Trophoblast cell (in vitro differentiated cells and primary cell): ENCODE data around the gene ZNF407.

Experiments used
- DNase-seq, 2 donors: peaks; one replicate each; pipeline ENCODE4 v3.0.0-alpha.2; 2016
- H2AFZ ChIP-seq: 2 replicates; pipeline ENCODE4 v1.6.1; 2013; ENCODE audit warnings: low read length, moderate library complexity, mild to moderate bottlenecking; ENCODE audit not compliant: insufficient read depth, poor library complexity
- H2AK5ac ChIP-seq: 2 replicates; pipeline ENCODE4 v1.6.1; 2013; ENCODE audit warnings: mild to moderate bottlenecking, low read length
- H2BK120ac ChIP-seq: 2 replicates; pipeline ENCODE4 v1.6.1; 2013; ENCODE audit warnings: low read length, mild to moderate bottlenecking, moderate library complexity; ENCODE audit not compliant: insufficient read depth, poor library complexity
- H2BK12ac ChIP-seq: 2 replicates; pipeline ENCODE4 v1.6.1; 2013; ENCODE audit warnings: mild to moderate bottlenecking, low read length, moderate library complexity
- H2BK5ac ChIP-seq: 2 replicates; pipeline ENCODE4 v1.6.1; 2013; ENCODE audit warnings: low read length, low read depth, moderate library complexity, mild to moderate bottlenecking; ENCODE audit not compliant: poor library complexity
- H3K14ac ChIP-seq: 2 replicates; pipeline ENCODE4 v1.6.1; 2013; ENCODE audit warnings: mild to moderate bottlenecking, low read length
- H3K18ac ChIP-seq: 2 replicates; pipeline ENCODE4 v1.6.1; 2013; ENCODE audit warnings: mild to moderate bottlenecking, low read length
- H3K23ac ChIP-seq: 2 replicates; pipeline ENCODE4 v1.6.1; 2013; ENCODE audit warnings: low read length
- H3K27ac ChIP-seq: 2 replicates; pipeline ENCODE4 v1.5.1; 2013; ENCODE audit warnings: low read depth, mild to moderate bottlenecking, inconsistent platforms, low read length, moderate library complexity
- H3K27me3 ChIP-seq: 2 replicates; pipeline ENCODE4 v1.6.1; 2013; ENCODE audit warnings: inconsistent platforms, mild to moderate bottlenecking, low read length, moderate library complexity; ENCODE audit not compliant: insufficient read depth
- H3K36me3 ChIP-seq, 2 experiments: 1 replicate in 1 of 2; 2 replicates in 1 of 2; pipeline ENCODE4 v1.6.1; 2013; ENCODE audit warnings: low read length in 2 of 2, mild to moderate bottlenecking in 2 of 2, moderate library complexity in 1 of 2; ENCODE audit not compliant: insufficient read depth in 2 of 2, control insufficient read depth in 1 of 2
- H3K4ac ChIP-seq: 2 replicates; pipeline ENCODE4 v1.6.1; 2013; ENCODE audit warnings: low read depth, mild to moderate bottlenecking, low read length, moderate library complexity
- H3K4me1 ChIP-seq, 2 experiments: 1 replicate in 1 of 2; 2 replicates in 1 of 2; pipeline ENCODE4 v1.6.1; 2013; ENCODE audit warnings: low read length in 2 of 2, mild to moderate bottlenecking in 2 of 2, moderate library complexity in 1 of 2; ENCODE audit not compliant: insufficient read depth in 2 of 2, control insufficient read depth in 1 of 2
- H3K4me2 ChIP-seq: 2 replicates; pipeline ENCODE4 v1.6.1; 2013; ENCODE audit warnings: inconsistent platforms, mild to moderate bottlenecking, low read length, moderate library complexity
- H3K4me3 ChIP-seq: 2 replicates; pipeline ENCODE4 v1.5.1; 2013; ENCODE audit warnings: mild to moderate bottlenecking, low read depth, low read length, inconsistent platforms
- H3K79me1 ChIP-seq: one replicate; pipeline ENCODE4 v1.6.1; 2013; ENCODE audit warnings: low read length
- H3K79me2 ChIP-seq: 2 replicates; pipeline ENCODE4 v1.6.1; 2013; ENCODE audit warnings: low read length, mild to moderate bottlenecking; ENCODE audit not compliant: control insufficient read depth, insufficient read depth, poor library complexity
- H3K9ac ChIP-seq: 2 replicates; pipeline ENCODE4 v1.6.1; 2013; ENCODE audit warnings: mild to moderate bottlenecking, low read length
- H3K9me3 ChIP-seq: 2 replicates; pipeline ENCODE4 v1.6.1; 2013; ENCODE audit warnings: low read depth, mild to moderate bottlenecking, control low read depth, inconsistent platforms, low read length; ENCODE audit not compliant: insufficient read depth
- H4K12ac ChIP-seq: 2 replicates; pipeline ENCODE4 v1.6.1; 2013; ENCODE audit warnings: low read depth, mild to moderate bottlenecking, low read length, moderate library complexity
- H4K8ac ChIP-seq: 2 replicates; pipeline ENCODE4 v1.6.1; 2013; ENCODE audit warnings: low read depth, mild to moderate bottlenecking, low read length, moderate library complexity
- H4K91ac ChIP-seq: one replicate; pipeline ENCODE4 v1.6.1; 2013; ENCODE audit warnings: low read depth, mild to moderate bottlenecking, low read length, moderate library complexity
- WGBS: extraction: QIAGEN DNeasy Blood & Tissue Kit; methylation state at CpG from one replicate; pipeline ENCODE4 v1.1.7; 2013; ENCODE audit warnings: missing lambda C conversion rate; ENCODE audit not compliant: insufficient read length, insufficient coverage; ENCODE audit errors: extremely low coverage; 5-methylcytosine and 5-hydroxymethylcytosine counted together

ZNF407 gene

DNA sequence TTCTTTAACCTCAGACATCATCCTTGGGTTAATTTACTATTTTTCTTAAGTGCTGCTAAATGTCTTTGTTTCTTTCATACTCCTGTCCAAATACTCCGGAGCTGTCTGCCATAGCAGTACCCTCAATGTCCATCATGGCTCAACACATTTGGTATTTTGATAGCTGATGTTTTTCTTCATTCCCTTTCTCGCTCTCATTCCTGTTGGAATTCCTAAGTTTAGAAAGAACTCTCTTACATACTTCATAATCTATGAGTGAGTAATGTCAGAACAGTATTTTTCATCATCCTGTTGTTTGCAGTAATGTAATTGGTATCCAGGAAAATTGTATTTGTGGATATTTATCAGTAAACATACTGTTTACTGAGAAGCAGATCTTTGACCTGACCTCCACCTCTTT lies 328.4 kb downstream of the ZNF407 start:
- Histone ChIP-seq H3K4me2 (no peak overlapping the region), H3K4me3 (no peak overlapping the region), H3K27me3 (no peaks in the 10 kb centered on the region), H3K36me3 (no peaks in the 10 kb centered on the region), H2AFZ (no peak overlapping the region), H3K18ac (no peak overlapping the region), H3K79me2 (no peaks in the 10 kb centered on the region), H3K4me1 (peaks cover 0 to 2% of the 10 kb centered on the region in 2 experiments), H3K79me1 (no peaks in the 10 kb centered on the region), H3K23ac (no peak overlapping the region), H2BK5ac (no peak overlapping the region), H3K9ac (no peak overlapping the region), H2BK12ac (no peak overlapping the region), H4K12ac (no peak overlapping the region), H3K4ac (no peak overlapping the region), H4K91ac (no peak overlapping the region), H2BK120ac (no peak overlapping the region), H3K9me3 (no peaks in the 10 kb centered on the region), H3K14ac (no peak overlapping the region), H2AK5ac (no peak overlapping the region), H3K27ac (no peak overlapping the region), H4K8ac (no peak overlapping the region)
- WGBS: no CpG with 5 or more reads among the region's 2 CpGs
- DNase-seq: peak in 1 of 2 donors; percentile 84

DNA sequence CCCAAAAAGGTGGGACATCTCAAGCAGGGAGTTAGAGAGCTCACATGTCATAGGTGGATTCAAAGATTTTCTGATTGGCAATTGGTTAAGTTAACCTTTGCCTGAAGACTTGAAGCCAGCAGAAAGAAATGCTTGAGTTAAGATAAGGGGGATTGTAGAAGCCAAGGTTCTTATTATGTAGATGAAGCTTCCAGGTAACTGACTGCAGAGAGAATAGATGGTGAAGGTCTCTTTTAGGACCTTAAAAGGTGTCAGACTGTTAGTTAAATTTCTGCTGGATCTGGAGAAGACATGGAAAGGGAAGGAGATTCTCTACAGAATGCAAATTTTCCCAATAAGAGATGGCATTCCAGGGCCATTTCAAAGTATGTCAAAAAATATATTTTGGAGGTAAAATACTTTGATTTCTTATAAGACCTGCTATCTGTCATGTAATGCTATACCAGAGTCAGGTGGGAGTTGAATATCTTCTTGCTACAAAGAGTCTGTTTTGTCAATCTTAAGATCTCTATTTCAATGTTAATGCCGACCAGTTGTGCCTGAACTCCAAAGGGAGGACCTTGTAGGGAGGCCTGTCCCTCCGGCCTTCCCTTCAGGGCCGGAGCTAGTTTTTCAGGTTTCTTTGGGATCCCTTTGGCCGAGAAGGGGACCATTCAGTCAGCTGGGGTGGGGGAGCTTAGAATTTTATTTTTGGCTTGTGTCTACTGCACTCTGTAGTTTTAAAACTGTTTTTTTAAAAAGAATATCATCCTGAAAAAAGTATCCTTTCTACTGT lies 330.7 kb downstream of the ZNF407 start:
- Histone ChIP-seq H3K27ac (no peak overlapping the region), H3K4me1 (peaks cover 0 to 2% of the 10 kb centered on the region in 2 experiments), H4K8ac (no peak overlapping the region), H3K4me3 (no peak overlapping the region), H2AFZ (no peak overlapping the region), H3K14ac (no peak overlapping the region), H3K9ac (no peak overlapping the region), H3K23ac (no peak overlapping the region), H3K4me2 (no peak overlapping the region), H4K91ac (no peak overlapping the region), H3K4ac (no peak overlapping the region), H3K27me3 (no peaks in the 10 kb centered on the region), H4K12ac (no peak overlapping the region), H3K18ac (no peak overlapping the region), H2BK12ac (no peak overlapping the region), H3K9me3 (no peaks in the 10 kb centered on the region), H2BK5ac (no peak overlapping the region), H2BK120ac (no peak overlapping the region), H3K79me2 (no peaks in the 10 kb centered on the region), H2AK5ac (no peak overlapping the region), H3K79me1 (no peaks in the 10 kb centered on the region), H3K36me3 (no peaks in the 10 kb centered on the region)
- DNase-seq: peak in 1 of 2 donors; percentile 16
- no CpG with 5 or more reads among the region's 4 CpGs for WGBS

DNA sequence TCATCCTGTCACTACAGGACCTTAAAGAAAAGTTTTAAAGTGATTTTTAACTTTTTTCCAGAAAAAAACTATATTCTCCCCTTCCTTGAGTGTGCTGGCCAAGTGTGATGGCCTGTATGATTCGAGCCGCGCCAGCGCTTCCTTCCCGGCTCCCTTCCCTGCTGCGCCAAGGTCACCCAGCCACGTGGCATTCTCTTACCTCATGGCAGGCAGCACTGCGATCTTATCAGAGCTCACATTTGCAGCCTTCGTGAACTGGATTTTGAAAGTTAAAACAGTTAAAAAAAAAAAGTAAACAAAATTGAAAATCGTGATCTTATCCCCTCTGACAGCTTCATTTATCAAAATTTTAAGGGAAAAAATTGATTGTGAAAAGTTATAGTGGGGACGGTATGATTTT lies 331.4 kb downstream of the ZNF407 start:
- H4K12ac ChIP-seq: no peak overlapping the region
- peak overlapping the region; percentile 43 for H2BK120ac ChIP-seq
- no peak overlapping the region for H3K4me3 ChIP-seq
- peaks cover 0 to 2% of the 10 kb centered on the region in 2 experiments for H3K4me1 ChIP-seq
- H2AK5ac ChIP-seq: no peak overlapping the region
- H3K27me3 ChIP-seq: no peaks in the 10 kb centered on the region
- H3K14ac ChIP-seq: no peak overlapping the region
- H2BK5ac ChIP-seq: no peak overlapping the region
- H3K4me2 ChIP-seq: no peak overlapping the region
- H3K27ac ChIP-seq: no peak overlapping the region
- H3K23ac ChIP-seq: no peak overlapping the region
- no peaks in the 10 kb centered on the region for H3K79me2 ChIP-seq
- H3K9me3 ChIP-seq: no peaks in the 10 kb centered on the region
- no peaks in the 10 kb centered on the region for H3K79me1 ChIP-seq
- no peak overlapping the region for H3K4ac ChIP-seq
- WGBS: no CpG with 5 or more reads among the region's 11 CpGs
- peak in 1 of 2 donors; percentile 69 for DNase-seq
- H2AFZ ChIP-seq: no peak overlapping the region
- no peak overlapping the region for H4K91ac ChIP-seq
- no peak overlapping the region for H2BK12ac ChIP-seq
- H3K18ac ChIP-seq: no peak overlapping the region
- H3K36me3 ChIP-seq: no peaks in the 10 kb centered on the region
- H4K8ac ChIP-seq: no peak overlapping the region
- H3K9ac ChIP-seq: no peak overlapping the region

DNA sequence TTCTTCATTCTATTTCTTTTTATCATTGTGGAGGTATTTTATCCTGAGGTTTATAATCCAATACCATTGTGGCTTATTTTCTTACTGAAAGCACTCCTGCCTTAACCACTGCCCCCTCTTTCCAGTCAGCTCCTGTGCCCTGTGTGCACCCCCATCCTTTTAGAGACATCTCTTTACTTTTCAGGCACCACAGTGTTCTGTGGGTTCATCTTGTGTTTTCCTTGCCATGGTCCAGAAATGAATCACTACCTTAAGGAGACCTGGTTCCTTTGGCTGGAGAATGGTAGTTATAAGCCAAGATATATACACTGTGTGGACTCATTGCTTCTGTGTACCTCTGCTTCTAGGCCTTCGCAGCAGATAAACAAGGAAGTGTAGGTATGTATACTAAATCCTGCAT lies 332.9 kb downstream of the ZNF407 start:
- no peak overlapping the region for H2AK5ac ChIP-seq

More for the DNA sequence above, 332.9 kb downstream of the ZNF407 start:
- Histone ChIP-seq H3K4me2 (no peak overlapping the region), H3K9ac (no peak overlapping the region), H3K27ac (no peak overlapping the region), H3K79me1 (no peaks in the 10 kb centered on the region), H3K4me1 (peaks cover 0 to 2% of the 10 kb centered on the region in 2 experiments), H3K23ac (no peak overlapping the region), H2AFZ (no peak overlapping the region), H3K4me3 (no peak overlapping the region), H3K9me3 (no peaks in the 10 kb centered on the region), H3K27me3 (no peaks in the 10 kb centered on the region), H3K79me2 (no peaks in the 10 kb centered on the region), H2BK12ac (no peak overlapping the region), H2BK5ac (no peak overlapping the region), H4K91ac (no peak overlapping the region), H3K14ac (no peak overlapping the region), H4K8ac (no peak overlapping the region), H3K36me3 (no peaks in the 10 kb centered on the region), H2BK120ac (no peak overlapping the region), H3K18ac (no peak overlapping the region), H3K4ac (no peak overlapping the region), H4K12ac (no peak overlapping the region)
- no CpG with 5 or more reads among the region's 1 CpG for WGBS
- DNase-seq: no peak
